ENCODE data around the gene NUP210.

DNA sequence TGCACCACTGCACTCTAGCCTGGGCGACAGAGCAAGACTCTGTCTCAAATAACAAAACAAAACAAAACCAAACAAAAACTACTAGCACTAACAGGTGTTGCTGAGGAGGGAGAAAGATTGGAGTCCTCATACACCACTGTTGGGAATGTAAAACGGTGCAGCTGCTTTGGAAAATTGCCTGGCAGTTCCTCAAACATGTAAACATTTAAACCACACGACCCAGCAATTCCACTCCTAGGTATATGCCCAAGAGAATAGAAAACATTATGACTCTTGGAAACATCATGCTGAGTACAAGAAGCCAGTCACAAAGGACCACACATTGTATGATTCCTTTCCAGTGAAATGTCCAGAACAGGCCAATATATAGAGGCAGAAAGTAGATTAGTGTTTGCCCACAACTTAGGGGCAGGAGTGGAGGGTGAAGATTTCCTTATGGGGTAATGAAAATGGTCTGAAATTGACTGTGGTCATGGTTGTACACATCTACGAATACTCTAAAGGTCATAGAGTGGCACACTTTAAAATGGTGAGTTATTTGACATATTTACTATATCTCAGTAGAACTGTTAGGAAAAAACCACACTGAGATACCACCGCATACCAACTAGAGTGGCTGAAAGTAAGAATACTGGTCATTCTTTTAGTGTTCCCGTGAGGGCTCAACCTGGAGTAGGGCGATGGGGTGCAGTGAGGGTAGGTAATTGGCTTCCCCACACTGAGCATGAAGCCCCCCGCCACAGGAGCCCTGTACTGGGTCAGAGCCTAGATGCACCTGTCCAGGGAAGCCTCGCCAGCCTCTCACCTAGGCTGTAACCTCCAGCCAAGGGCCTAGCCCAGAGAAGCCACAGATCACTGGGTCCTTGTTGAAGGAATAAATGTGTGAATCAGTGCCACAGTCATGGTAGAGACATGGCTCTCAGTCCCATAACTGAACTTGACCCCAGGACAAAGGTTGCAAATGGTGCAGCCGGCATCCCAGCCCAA, 131.1 kb downstream of the NUP210 start:
- TF ChIP-seq CTCF (conservative IDR thresholded peaks at IDR 0.05; ENCODE audit: low read depth, low read length), result no peak
- TF ChIP-seq EZH2 (IDR thresholded peaks at IDR 0.05; ENCODE audit: borderline replicate concordance, low read depth, low read length, poor library complexity, severe bottlenecking), result no peak

Data from A673 (cell line).